GM12878 (cell line): ENCODE measurements around the gene PDE8B. TPM values are rescaled to one million over a fixed set of nuclear protein-coding genes. Genes with fewer than 3 reads are reported as not detected.

Experiments used
- ATAC-seq: fragments of 200-7000 bp; cut with Tn5 transposase; 3 replicates; pipeline ENCODE4 v1.9.1; 2020; ENCODE audit warnings: mild to moderate bottlenecking, moderate library complexity
- BruUV-seq: library from RNA; stranded (reverse); fragments of 400-500 nt; replicated peaks from 2 replicates; lab custom pipeline; 2021; lab: Mats Ljungman, UMichigan
- CTCF ChIA-PET: fragments of 300-600 bp; sonication (Branson Sonifier 250); formaldehyde crosslinking; extraction: SDS; loops from one replicate; lab custom pipeline; 2021; ENCODE audit warnings: inconsistent platforms; lab: Yijun Ruan, JAX
- POLR2A ChIA-PET: fragments of 350-600 bp; formaldehyde crosslinking; extraction: SDS; loops from one replicate; lab custom pipeline; 2021; ENCODE audit warnings: inconsistent platforms; lab: Charles Lee
- RAD21 ChIA-PET: fragments of 300-600 bp; sonication (Branson Sonifier 250); formaldehyde crosslinking; loops from one replicate; lab custom pipeline; 2023; ENCODE audit warnings: antibody characterized with exemption; ENCODE audit not compliant: unreplicated experiment; lab: Charles Lee
- SMC1A ChIA-PET: fragments of 300-600 bp; sonication (Branson Sonifier 250); formaldehyde crosslinking; loops from one replicate; lab custom pipeline; 2023; ENCODE audit not compliant: unreplicated experiment, uncharacterized antibody; lab: Charles Lee
- DNase-seq: peaks from one replicate; pipeline ENCODE4 v3.0.0-alpha.2; 2011; ENCODE audit warnings: low read depth, low spot score
- FAIRE-seq: peaks from 3 replicates; lab custom pipeline; 2011; peaks lifted over from hg19 to GRCh38; lab: Jason Lieb, UNC
- H2AFZ ChIP-seq: 2 replicates; pipeline ENCODE4 v1.6.0; 2011; ENCODE audit warnings: low read depth, low read length, control low read depth; ENCODE audit not compliant: control insufficient read depth
- H3K27ac ChIP-seq: 2 replicates; pipeline ENCODE4 v1.5.1; 2011; ENCODE audit warnings: control low read depth; ENCODE audit not compliant: control insufficient read depth, insufficient read depth
- H3K27me3 ChIP-seq, 2 experiments: replicated peaks in 1 of 2; 2 replicates each; pipeline versions ENCODE4 v1.6.0 to v1.6.1; 2011; ENCODE audit warnings: low read length in 1 of 2; ENCODE audit not compliant: control insufficient read depth in 2 of 2, insufficient read depth in 2 of 2
- H3K36me3 ChIP-seq, 2 experiments: 2 replicates each; pipeline ENCODE4 v1.5.1; 2011; ENCODE audit warnings: low read length in 1 of 2; ENCODE audit not compliant: control insufficient read depth in 2 of 2, insufficient read depth in 2 of 2
- H3K4me1 ChIP-seq: 2 replicates; pipeline ENCODE4 v1.6.1; 2011; ENCODE audit warnings: mild to moderate bottlenecking, low read length, moderate library complexity, mixed read lengths; ENCODE audit not compliant: control insufficient read depth, insufficient read depth
- H3K4me2 ChIP-seq: 2 replicates; pipeline ENCODE4 v1.6.0; 2011; ENCODE audit warnings: control low read depth; ENCODE audit not compliant: control insufficient read depth, insufficient read depth
- H3K4me3 ChIP-seq: fragments of 200-600 bp; sonication (generic); 2 replicates; pipeline ENCODE4 v1.5.1; 2016
- H3K79me2 ChIP-seq: 2 replicates; pipeline ENCODE4 v1.6.0; 2011; ENCODE audit warnings: low read length; ENCODE audit not compliant: control insufficient read depth, insufficient read depth
- H3K9ac ChIP-seq: 2 replicates; pipeline ENCODE4 v1.8.0; 2011; ENCODE audit warnings: low read length, control low read depth, mixed read lengths; ENCODE audit not compliant: control insufficient read depth, insufficient read depth
- H3K9me3 ChIP-seq: replicated peaks from 3 replicates; pipeline ENCODE4 v1.5.1; 2011; ENCODE audit warnings: mild to moderate bottlenecking, low read length; ENCODE audit not compliant: control insufficient read depth, insufficient read depth
- H4K20me1 ChIP-seq: 2 replicates; pipeline ENCODE4 v1.6.0; 2011; ENCODE audit not compliant: control insufficient read depth, insufficient read depth
- ATF2 ChIP-seq: IDR thresholded peaks from 2 replicates; pipeline ENCODE4 v1.6.1; 2012; ENCODE audit warnings: low read length, inconsistent platforms
- BCLAF1 ChIP-seq: fragments of 450-650 bp; IDR thresholded peaks from 2 replicates; pipeline ENCODE4 v1.6.1; 2017; ENCODE audit warnings: antibody characterized with exemption, mild to moderate bottlenecking, moderate library complexity
- CHD2 ChIP-seq: IDR thresholded peaks from 2 replicates; pipeline ENCODE4 v1.6.1; 2011; ENCODE audit warnings: low read depth, low read length, improper control_type of control experiment, borderline replicate concordance
- EP300 ChIP-seq, 2 experiments: fragments of 150-350 bp in 1 of 2; IDR thresholded peaks; 2 replicates each; pipeline ENCODE4 v1.6.1; 2011 to 2012; ENCODE audit warnings: low read depth in 2 of 2, low read length in 2 of 2, borderline replicate concordance in 1 of 2, improper control_type of control experiment in 1 of 2, inconsistent platforms in 1 of 2; ENCODE audit not compliant: control insufficient read depth in 1 of 2
- GABPA ChIP-seq: IDR thresholded peaks from 2 replicates; pipeline ENCODE4 v1.6.1; 2014; ENCODE audit warnings: antibody characterized with exemption, low read depth, mild to moderate bottlenecking, inconsistent platforms
- HDAC2 ChIP-seq: fragments of 200-600 bp; sonication (generic); IDR thresholded peaks from 2 replicates; pipeline ENCODE4 v1.6.1; 2017
- IRF5 ChIP-seq: fragments of 450-650 bp; IDR thresholded peaks from 2 replicates; pipeline ENCODE4 v1.6.1; 2017; ENCODE audit warnings: borderline replicate concordance
- MTA3 ChIP-seq: IDR thresholded peaks from 2 replicates; pipeline ENCODE4 v1.6.1; 2012; ENCODE audit warnings: low read length, inconsistent platforms, borderline replicate concordance
- RELB ChIP-seq: fragments of 450-650 bp; IDR thresholded peaks from 2 replicates; pipeline ENCODE4 v1.6.1; 2017; ENCODE audit warnings: low read depth, mild to moderate bottlenecking, moderate library complexity
- SMC3 ChIP-seq: IDR thresholded peaks from 2 replicates; pipeline ENCODE4 v1.6.1; 2011; ENCODE audit warnings: low read length, improper control_type of control experiment, borderline replicate concordance
- ZNF384 ChIP-seq: IDR thresholded peaks from 2 replicates; pipeline ENCODE4 v1.6.1; 2012; ENCODE audit warnings: low read depth, mild to moderate bottlenecking, low read length, improper control_type of control experiment, borderline replicate concordance
- ZNF592 ChIP-seq: fragments of 450-650 bp; IDR thresholded peaks from 2 replicates; pipeline ENCODE4 v1.6.1; 2017; ENCODE audit warnings: mild to moderate bottlenecking, moderate library complexity
- WGBS: methylation state at CpG from one replicate; pipeline ENCODE4 v1.1.6; 2016; ENCODE audit warnings: low lambda C conversion rate; ENCODE audit not compliant: insufficient replicate concordance, insufficient coverage; ENCODE audit errors: missing lambda C conversion rate; 5-methylcytosine and 5-hydroxymethylcytosine counted together
- in situ Hi-C: fragments of 300-500 bp; cut with MboI; formaldehyde crosslinking; loops from 9 replicates; pipeline ENCODE4 v1.14.3; 2018; ENCODE audit warnings: mixed read lengths
- intact Hi-C: fragments of 100-400 bp; cut with micrococcal nuclease; formaldehyde crosslinking; loops from one replicate; pipeline ENCODE4 v1.14.2; 2022; ENCODE audit not compliant: unreplicated experiment
- polyA plus RNA-seq, 11 experiments: library from polyadenylated mRNA; depleted of rRNA in 4 of 11; unstranded in 6 of 11; stranded (reverse) in 5 of 11; fragments of >200 nt; fragmentation: Nextera tagmentation in 4 of 11; fragmentation: Illumina TruSeq in 1 of 11; extraction: Ambion mirVana in 4 of 11; extraction: Trizol in 1 of 11; gene quantifications; 1 replicate in 1 of 11; 2 replicates in 10 of 11; pipeline versions ENCODE4 v1.2.1 to v1.2.3, GENCODE V29; 2011 to 2016; ENCODE audit warnings: inconsistent platforms in 2 of 11, missing spikeins in 2 of 11, low read depth in 1 of 11
- total RNA-seq, 4 experiments: library from RNA; depleted of rRNA in 3 of 4; stranded (reverse); fragments of >200 nt in 3 of 4; fragmentation: Illumina TruSeq in 1 of 4; extraction: Trizol in 1 of 4; gene quantifications; 2 replicates each; pipeline versions ENCODE4 v1.2.1 to v1.2.3, GENCODE V29; 2013 to 2021

PDE8B gene
- total and polyA plus RNA-seq, 10 of the 15 experiments (the other 5 are each of a cell fraction or from before 2014, with no cell fraction given), result 0.03 to 0.44 (median 0.20) TPM; not detected in 3

GRCh38 chr5:77221115-77221514 lies 10.6 kb downstream of the PDE8B start:
- Histone ChIP-seq H3K36me3 (no peaks in the 10 kb centered on the region), H3K27me3 (no peaks in the 10 kb centered on the region; a peak in 1 of 4 replicates), H3K27ac (no peak overlapping the region), H2AFZ (no peak overlapping the region), H3K4me3 (no peak overlapping the region), H3K79me2 (no peaks in the 10 kb centered on the region), H4K20me1 (no peaks in the 10 kb centered on the region), H3K9ac (no peak overlapping the region), H3K4me1 (no peaks in the 10 kb centered on the region), H3K4me2 (no peak overlapping the region), H3K9me3 (no peaks in the 10 kb centered on the region)
- ChIA-PET POLR2A (no interaction called here), SMC1A (interaction anchor here (3.9 kb wide), 1 partner anchor 13 kb away, joined by 12 read pairs; no protein-coding TSS in a partner anchor), CTCF (interaction anchor here (1.1 kb wide), 1 partner anchor 19 kb away, joined by 3 read pairs; no protein-coding TSS in a partner anchor), RAD21 (interaction anchor here (0.8 kb wide), 1 partner anchor 57 kb away, joined by 3 read pairs; no protein-coding TSS in a partner anchor)
- WGBS, result 74% methylated on average over 3 of the region's 3 CpGs
- no peak for ATAC-seq
- FAIRE-seq, result no peak
- DNase-seq, result no peak
- intact Hi-C loops (no loop called here), in situ Hi-C loops (no loop called here)
- BruUV-seq, result no TSS peak
- TF ChIP-seq GABPA, result no peak
- TF ChIP-seq EP300 (IDR thresholded peaks at IDR 0.05; ENCODE audit: borderline replicate concordance in 1 of 2, control insufficient read depth in 1 of 2, low read depth in 2 of 2, low read length in 2 of 2), result no peak
- no peak for TF ChIP-seq ATF2
- no peak for TF ChIP-seq BCLAF1
- TF ChIP-seq ZNF384, result no peak
- TF ChIP-seq RELB, result no peak
- TF ChIP-seq IRF5, result no peak
- no peak for TF ChIP-seq MTA3
- TF ChIP-seq CHD2, result no peak
- TF ChIP-seq SMC3, result no peak
- no peak for TF ChIP-seq ZNF592
- no peak for TF ChIP-seq HDAC2
